IPS-15b (cell line): ENCODE measurements around the gene CERCAM.
"Not testable (repeated sequence)": the region's sequence is repeated elsewhere in the genome, so short reads cannot be mapped to it uniquely, and the experiment has no call there.

Source experiments
- H3K27me3 ChIP-seq: one replicate; pipeline ENCODE4 v1.6.1; 2013; ENCODE audit warnings: low read length; ENCODE audit not compliant: control insufficient read depth, insufficient read depth
- H3K36me3 ChIP-seq: one replicate; pipeline ENCODE4 v1.6.1; 2013; ENCODE audit warnings: low read length; ENCODE audit not compliant: control insufficient read depth, insufficient read depth
- H3K4me1 ChIP-seq: one replicate; pipeline ENCODE4 v1.6.1; 2013; ENCODE audit warnings: mild to moderate bottlenecking, low read length; ENCODE audit not compliant: control insufficient read depth, insufficient read depth
- H3K4me3 ChIP-seq: one replicate; pipeline ENCODE4 v1.5.1; 2013; ENCODE audit warnings: low read depth, low read length
- H3K9ac ChIP-seq: one replicate; pipeline ENCODE4 v1.6.1; 2013; ENCODE audit warnings: low read depth, mild to moderate bottlenecking, low read length
- H3K9me3 ChIP-seq: one replicate; pipeline ENCODE4 v1.6.1; 2013; ENCODE audit warnings: mild to moderate bottlenecking, low read length; ENCODE audit not compliant: control insufficient read depth, insufficient read depth

The CERCAM gene

DNA sequence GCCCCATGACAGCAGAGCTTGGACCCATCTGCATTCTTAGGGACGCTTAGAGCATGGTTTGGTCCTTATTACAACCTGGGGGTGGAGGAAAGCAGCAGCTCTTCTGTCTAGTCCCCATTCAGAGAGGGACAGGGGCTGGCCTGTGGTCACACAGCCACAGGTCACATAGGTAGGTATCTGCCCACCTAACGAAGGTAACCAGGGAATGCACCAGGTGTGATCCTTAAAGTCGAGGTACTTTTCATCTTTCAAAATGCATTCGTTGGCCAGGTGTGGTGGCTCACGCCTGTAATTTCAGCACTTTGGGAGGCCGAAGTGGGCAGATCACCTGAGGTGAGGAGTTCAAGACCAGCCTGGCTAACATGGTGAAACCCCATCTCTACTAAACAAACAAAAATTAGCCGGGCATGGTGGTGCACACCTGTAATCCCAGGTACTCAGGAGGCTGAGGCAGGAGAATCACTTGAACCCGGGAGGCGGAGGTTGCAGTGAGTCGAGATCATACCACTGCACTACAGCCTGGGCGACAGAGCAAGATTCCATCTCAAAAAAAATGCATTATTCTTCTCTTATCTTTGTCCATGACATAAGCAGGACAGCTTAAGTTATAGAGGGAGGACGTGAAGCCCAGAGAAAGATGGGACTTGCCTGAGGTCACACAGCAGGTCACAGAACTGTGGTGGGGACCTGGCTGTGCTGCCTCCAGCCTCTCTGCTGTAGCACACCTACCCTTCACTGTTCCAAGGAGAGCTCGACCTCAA is 1.5 kb downstream of the CERCAM start:
- not testable (repeated sequence) for H3K4me1 ChIP-seq, H3K9me3 ChIP-seq, H3K4me3 ChIP-seq, H3K36me3 ChIP-seq, H3K9ac ChIP-seq
- H3K27me3 ChIP-seq: peaks cover 46% of the 10 kb centered on the region

- no peak overlapping the region for H3K9ac ChIP-seq
- peaks cover 40% of the 10 kb centered on the region for H3K27me3 ChIP-seq
- H3K4me3 ChIP-seq: no peak overlapping the region
- H3K36me3 ChIP-seq: no peaks in the 10 kb centered on the region
- no peaks in the 10 kb centered on the region for H3K9me3 ChIP-seq
- H3K4me1 ChIP-seq: peaks cover 2% of the 10 kb centered on the region
These were observed 2.1 kb downstream of the CERCAM start for GRCh38 chr9:128422783-128423150.

DNA sequence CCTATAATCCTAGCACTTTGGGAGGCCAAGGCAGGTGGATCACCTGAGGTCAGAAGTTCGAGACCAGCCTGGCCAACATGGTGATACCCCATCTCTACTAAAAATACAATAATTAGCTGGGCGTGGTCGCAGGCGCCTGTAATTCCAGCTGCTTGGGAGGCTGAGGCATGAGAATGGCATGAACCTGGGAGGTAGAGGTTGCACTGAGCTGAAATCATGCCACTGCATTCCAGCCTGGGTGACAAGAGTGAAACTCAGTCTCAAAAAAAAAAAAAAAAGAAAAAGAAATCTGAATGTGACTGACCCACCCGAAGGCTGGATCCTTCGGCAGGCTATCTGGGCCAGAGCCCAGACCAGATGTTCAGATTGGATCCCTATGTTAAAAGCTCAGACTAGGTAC is 2.7 kb downstream of the CERCAM start:
- not testable (repeated sequence) for H3K9ac ChIP-seq, H3K4me1 ChIP-seq, H3K9me3 ChIP-seq, H3K4me3 ChIP-seq, H3K36me3 ChIP-seq
- peaks cover 35% of the 10 kb centered on the region for H3K27me3 ChIP-seq

GRCh38 chr9:128424268-128424780 is 3.7 kb downstream of the CERCAM start:
- no peak overlapping the region for H3K4me3 ChIP-seq
- no peaks in the 10 kb centered on the region for H3K4me1 ChIP-seq
- no peaks in the 10 kb centered on the region for H3K9me3 ChIP-seq
- no peak overlapping the region for H3K9ac ChIP-seq
- peaks cover 27% of the 10 kb centered on the region for H3K27me3 ChIP-seq
- H3K36me3 ChIP-seq: no peaks in the 10 kb centered on the region

DNA sequence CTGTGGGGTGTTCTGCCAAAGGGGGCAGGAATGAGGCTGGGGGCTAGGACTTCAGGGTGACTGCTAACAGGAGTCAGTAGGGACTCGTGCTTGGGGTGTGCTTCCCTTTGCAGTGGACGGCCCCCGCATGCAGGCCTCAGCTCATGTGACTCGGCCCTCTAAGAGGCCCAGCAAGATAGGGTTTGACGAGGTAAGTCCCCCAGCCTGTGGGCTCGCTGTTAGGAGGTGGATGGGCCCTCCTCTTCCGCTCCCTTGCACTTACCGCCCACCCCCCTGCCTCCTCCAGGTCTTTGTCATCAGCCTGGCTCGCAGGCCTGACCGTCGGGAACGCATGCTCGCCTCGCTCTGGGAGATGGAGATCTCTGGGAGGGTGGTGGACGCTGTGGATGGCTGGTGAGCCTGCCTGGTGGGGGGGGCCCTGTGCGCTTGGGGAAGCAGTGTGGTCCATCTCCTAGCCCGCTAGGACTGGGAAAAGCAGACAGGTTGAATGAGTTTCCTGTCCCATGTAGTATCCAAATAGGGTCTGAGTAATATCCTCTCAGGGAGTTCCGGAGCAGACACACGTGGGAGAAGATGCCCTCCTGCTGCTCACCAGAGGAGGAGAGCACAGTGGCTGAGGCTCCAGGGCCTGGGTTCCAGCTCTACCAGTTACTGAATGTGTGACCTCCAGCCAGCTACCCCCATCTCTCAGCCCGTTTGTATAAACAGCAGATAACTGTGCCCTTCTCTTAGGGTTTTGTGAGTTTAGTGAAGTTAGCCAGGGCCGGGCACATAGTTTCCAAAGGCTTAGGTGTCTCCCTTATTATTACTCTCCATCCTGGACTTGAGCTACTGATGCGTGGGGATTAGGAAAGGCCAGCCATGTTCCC is 8.2 kb downstream of the CERCAM start:
- Histone ChIP-seq H3K4me3 (no peak overlapping the region), H3K27me3 (peaks cover 1% of the 10 kb centered on the region), H3K36me3 (no peaks in the 10 kb centered on the region), H3K4me1 (no peaks in the 10 kb centered on the region), H3K9me3 (no peaks in the 10 kb centered on the region), H3K9ac (no peak overlapping the region)

DNA sequence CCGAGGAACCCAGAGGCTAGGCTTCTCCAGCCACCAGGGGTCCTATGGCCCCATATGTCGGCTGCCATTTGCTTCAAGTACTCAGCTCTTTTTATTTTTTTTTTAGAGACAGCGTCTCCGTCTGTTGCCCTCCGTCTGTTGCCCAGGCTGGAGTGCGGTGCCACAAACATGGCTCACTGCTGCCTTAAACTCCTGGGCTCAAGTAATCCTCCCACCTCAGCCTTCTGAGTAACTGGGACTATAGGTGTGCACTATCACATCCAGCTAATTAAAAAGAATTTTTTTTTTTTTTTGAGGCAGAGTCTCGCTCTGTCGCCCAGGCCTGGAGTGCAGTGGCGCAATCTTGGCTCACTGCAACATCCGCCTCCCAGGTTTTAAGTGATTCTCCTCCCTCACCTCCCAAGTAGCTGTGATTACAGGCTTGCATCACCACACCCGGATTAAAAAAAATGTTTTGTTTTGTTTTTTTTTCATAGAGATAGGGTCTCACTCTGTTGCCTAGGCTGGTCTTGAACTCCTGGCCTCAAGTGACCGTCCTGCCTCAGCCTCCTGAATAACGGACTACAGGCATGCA is 8.9 kb downstream of the CERCAM start:
- no peak overlapping the region for H3K4me3 ChIP-seq
- H3K9ac ChIP-seq: no peak overlapping the region
- no peaks in the 10 kb centered on the region for H3K4me1 ChIP-seq
- no peaks in the 10 kb centered on the region for H3K9me3 ChIP-seq
- H3K27me3 ChIP-seq: no peaks in the 10 kb centered on the region
- no peaks in the 10 kb centered on the region for H3K36me3 ChIP-seq

DNA sequence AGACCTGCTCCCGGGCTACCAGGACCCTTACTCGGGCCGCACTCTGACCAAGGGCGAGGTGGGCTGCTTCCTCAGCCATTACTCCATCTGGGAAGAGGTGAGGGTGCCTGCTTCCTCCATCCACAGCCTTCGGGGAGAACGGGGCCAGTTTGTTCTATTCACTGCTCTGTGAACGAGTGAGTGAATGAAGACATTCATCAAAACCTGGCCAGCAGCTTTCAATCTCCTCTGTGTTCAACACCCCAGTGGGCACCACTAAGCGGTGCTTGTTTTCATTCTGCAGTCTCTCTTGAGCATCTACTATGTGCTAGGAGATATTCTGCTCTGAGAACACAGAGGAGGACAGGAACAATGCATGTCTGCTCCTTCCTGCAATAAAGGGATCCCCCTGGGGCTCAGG is 10.6 kb downstream of the CERCAM start:
- no peaks in the 10 kb centered on the region for H3K27me3 ChIP-seq
- H3K9ac ChIP-seq: no peak overlapping the region
- no peaks in the 10 kb centered on the region for H3K4me1 ChIP-seq
- no peaks in the 10 kb centered on the region for H3K36me3 ChIP-seq
- H3K9me3 ChIP-seq: no peaks in the 10 kb centered on the region
- no peak overlapping the region for H3K4me3 ChIP-seq

DNA sequence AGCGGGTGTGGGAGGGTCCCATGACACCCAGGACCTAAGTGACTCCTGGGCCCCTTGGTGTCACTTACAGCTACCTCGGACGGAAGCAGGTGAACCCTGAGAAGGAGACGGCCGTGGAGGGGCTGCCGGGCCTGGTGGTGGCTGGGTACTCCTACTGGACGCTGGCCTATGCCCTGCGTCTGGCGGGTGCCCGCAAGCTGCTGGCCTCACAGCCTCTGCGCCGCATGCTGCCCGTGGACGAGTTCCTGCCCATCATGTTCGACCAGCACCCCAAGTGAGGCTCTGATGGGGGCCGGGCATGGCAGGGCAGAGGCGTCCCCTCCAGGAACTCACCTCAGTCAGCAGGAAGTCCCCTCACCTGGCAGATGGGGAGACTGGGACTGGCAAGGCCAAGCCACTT is 13.7 kb downstream of the CERCAM start:
- H3K9ac ChIP-seq: no peak overlapping the region
- no peaks in the 10 kb centered on the region for H3K4me1 ChIP-seq
- no peaks in the 10 kb centered on the region for H3K27me3 ChIP-seq
- no peaks in the 10 kb centered on the region for H3K9me3 ChIP-seq
- no peak overlapping the region for H3K4me3 ChIP-seq
- no peaks in the 10 kb centered on the region for H3K36me3 ChIP-seq

- Histone ChIP-seq H3K36me3 (no peaks in the 10 kb centered on the region), H3K4me1 (no peaks in the 10 kb centered on the region), H3K9ac (no peak overlapping the region), H3K9me3 (no peaks in the 10 kb centered on the region), H3K4me3 (no peak overlapping the region), H3K27me3 (no peaks in the 10 kb centered on the region)
These were observed 15.0 kb downstream of the CERCAM start for GRCh38 chr9:128435611-128436010.

DNA sequence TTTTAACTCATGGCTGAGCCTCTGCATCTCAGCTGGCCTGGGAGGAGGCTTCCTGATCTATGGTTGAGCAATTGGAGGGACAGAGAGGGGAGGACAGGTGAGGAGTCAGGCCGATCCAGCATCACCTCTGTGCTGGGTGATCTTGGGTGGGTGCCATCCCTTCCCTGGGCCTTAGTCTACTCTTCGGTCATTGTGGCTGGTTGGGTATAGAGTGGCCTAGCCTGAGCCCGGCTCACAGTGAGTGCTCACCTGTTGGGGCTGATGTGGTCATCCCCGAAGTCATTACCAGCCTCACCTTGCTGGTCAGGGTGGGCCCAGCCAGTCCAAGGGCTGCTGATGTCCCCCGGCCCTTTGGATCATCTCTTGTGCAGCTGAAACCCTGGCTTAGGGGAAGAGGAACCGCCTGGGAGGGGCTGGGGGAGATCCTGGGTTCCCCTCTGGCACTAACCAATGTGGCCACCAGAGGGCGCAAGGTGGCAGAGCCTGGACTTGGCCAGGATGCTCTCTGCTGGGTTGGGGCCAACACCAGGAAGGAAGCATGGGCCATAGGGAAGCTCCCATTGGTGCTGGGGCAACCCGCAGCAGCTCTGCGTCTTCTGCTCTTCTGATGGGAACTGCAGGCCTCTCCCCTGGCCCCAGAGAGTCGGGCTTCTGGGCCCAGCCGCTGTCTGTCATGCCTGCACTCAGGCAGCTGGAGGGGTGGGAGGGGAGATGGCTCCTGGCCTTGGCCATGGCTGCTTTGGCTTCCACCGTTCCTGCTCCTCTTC is 17.9 kb downstream of the CERCAM start:
- no peaks in the 10 kb centered on the region for H3K27me3 ChIP-seq
- H3K36me3 ChIP-seq: no peaks in the 10 kb centered on the region
- H3K9me3 ChIP-seq: no peaks in the 10 kb centered on the region
- no peak overlapping the region for H3K4me3 ChIP-seq
- no peaks in the 10 kb centered on the region for H3K4me1 ChIP-seq
- H3K9ac ChIP-seq: no peak overlapping the region

DNA sequence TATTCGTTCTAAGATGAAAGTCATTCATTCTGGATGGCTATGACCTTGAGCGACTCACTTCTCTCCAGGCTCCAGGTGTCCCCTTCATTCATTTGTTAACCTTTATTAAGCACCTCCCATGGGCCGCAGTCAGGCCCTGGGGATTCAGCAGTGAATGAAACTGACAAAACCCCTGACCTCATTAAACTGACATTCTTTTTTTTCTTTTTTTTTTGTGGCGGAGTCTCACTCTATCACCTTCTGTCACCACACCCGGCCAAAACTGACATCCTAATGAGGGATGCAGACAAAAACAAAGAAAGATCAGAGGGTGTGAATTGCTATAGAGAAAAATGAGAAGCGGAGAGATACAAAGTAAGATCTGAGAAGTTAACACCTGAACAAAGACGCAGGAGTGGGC is 18.6 kb downstream of the CERCAM start:
- Histone ChIP-seq H3K36me3 (no peaks in the 10 kb centered on the region), H3K27me3 (no peaks in the 10 kb centered on the region), H3K4me3 (no peak overlapping the region), H3K9me3 (no peaks in the 10 kb centered on the region), H3K9ac (no peak overlapping the region), H3K4me1 (no peaks in the 10 kb centered on the region)
